Measurements from ENCODE around the gene GAB1. TPM values are rescaled to one million over a fixed set of nuclear protein-coding genes. Genes with fewer than 3 reads are reported as not detected.

GAB1 gene
- total and polyA plus RNA-seq, 2 of the 8 experiments (the other 6 are each of a cell fraction or from before 2014, with no cell fraction given) = 6.8 to 21.3 TPM

DNA sequence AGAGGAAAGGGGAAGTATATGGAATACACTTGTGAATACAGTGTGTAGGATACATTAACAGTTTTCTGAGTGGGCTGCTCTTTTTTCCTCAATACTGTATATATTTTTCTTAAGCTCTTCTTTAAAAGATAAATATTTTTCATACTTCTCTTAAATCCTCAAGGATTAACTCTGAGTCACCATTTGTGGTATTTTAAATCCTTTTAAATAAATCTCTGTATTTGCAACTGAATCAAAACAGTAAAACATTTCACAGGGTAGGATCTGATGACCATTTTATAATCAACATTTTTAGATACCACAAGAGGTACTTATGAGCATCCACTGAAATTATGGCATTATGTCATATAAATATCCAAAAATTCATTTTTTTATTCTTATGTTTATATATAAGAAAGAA lies 87.6 kb downstream of the GAB1 start:
- H2BK15ac ChIP-seq (ENCODE audit: low read length) = no peak overlapping the region
- H2BK120ac ChIP-seq (replicated peaks; ENCODE audit: low read depth, low read length) = no peak overlapping the region
- no peak overlapping the region for H3K4me3 ChIP-seq (ENCODE audit: extremely low read depth in 1 of 4, insufficient read depth in 2 of 4, low read depth in 3 of 4, low read length in 4 of 4)
- POLR2A ChIA-PET (ENCODE audit: partially characterized antibody) = interaction anchor here (0.7 kb wide), 1 partner anchor 8 kb away, joined by 5 read pairs; no protein-coding TSS in a partner anchor
- CTCF ChIA-PET (ENCODE audit: partially characterized antibody) = interaction anchor here (0.6 kb wide), 1 partner anchor 94 kb away, joined by 3 read pairs; no protein-coding TSS in a partner anchor
- no peak overlapping the region for H3K56ac ChIP-seq (replicated peaks; ENCODE audit: insufficient read length, low read depth, low read length)
- H4K20me1 ChIP-seq (replicated peaks in 1 of 2; ENCODE audit: control insufficient read depth in 1 of 2, insufficient read depth in 2 of 2, low read length in 2 of 2) = no peaks in the 10 kb centered on the region
- FAIRE-seq (no peak), DNase-seq (ENCODE audit: low read depth in 1 of 2, low spot score in 2 of 2) (no peak)
- peaks cover 0 to 4% (median 0%) of the 10 kb centered on the region in 4 experiments; a peak in 2 of 8 replicates for H3K36me3 ChIP-seq (ENCODE audit: control insufficient read depth in 2 of 4, insufficient read depth in 4 of 4, low read length in 3 of 4)
- no peak overlapping the region for H4K5ac ChIP-seq (ENCODE audit: insufficient read length, low read depth, low read length)
- TF ChIP-seq, protein P1, sequence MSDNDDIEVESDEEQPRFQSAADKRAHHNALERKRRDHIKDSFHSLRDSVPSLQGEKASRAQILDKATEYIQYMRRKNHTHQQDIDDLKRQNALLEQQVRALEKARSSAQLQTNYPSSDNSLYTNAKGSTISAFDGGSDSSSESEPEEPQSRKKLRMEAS (IDR thresholded peaks at IDR 0.05) = no peak
- TF ChIP-seq EGR1 (IDR thresholded peaks at IDR 0.05; ENCODE audit: borderline replicate concordance, low read depth, low read length) (no peak), RFX5 (IDR thresholded peaks at IDR 0.05; ENCODE audit: borderline replicate concordance, low read depth, low read length) (no peak), CBX5 (IDR thresholded peaks at IDR 0.05; ENCODE audit: low read depth, low read length) (no peak), CHD1 (IDR thresholded peaks at IDR 0.05; ENCODE audit: low read depth, low read length) (no peak), GABPA (IDR thresholded peaks at IDR 0.05; ENCODE audit: borderline replicate concordance, insufficient read depth, low read length) (no peak), GTF2F1 (IDR thresholded peaks at IDR 0.05; ENCODE audit: borderline replicate concordance, low read depth, low read length) (no peak), POLR2A (IDR thresholded peaks at IDR 0.05; ENCODE audit: control extremely low read depth in 1 of 2, low read depth in 2 of 2, low read length in 2 of 2) (no peak), SIX5 (IDR thresholded peaks at IDR 0.05; ENCODE audit: low read depth, low read length) (no peak), BRCA1 (IDR thresholded peaks at IDR 0.05; ENCODE audit: low read depth, low read length) (no peak), SIRT6 (IDR thresholded peaks at IDR 0.05; ENCODE audit: low read length) (no peak), JUN (IDR thresholded peaks at IDR 0.05; ENCODE audit: low read depth, low read length) (no peak), SAP30 (IDR thresholded peaks at IDR 0.05; ENCODE audit: insufficient read depth, insufficient replicate concordance, low read length) (no peak)
- H2AFZ ChIP-seq (ENCODE audit: low read length) = no peak overlapping the region
- no peak overlapping the region for H3K14ac ChIP-seq (ENCODE audit: insufficient read length)
- H4K8ac ChIP-seq (ENCODE audit: extremely low read depth, insufficient read depth, low read length) = no peak overlapping the region
- no peak overlapping the region for H3K9ac ChIP-seq (replicated peaks in 1 of 4; ENCODE audit: extremely low read depth in 1 of 4, low read depth in 3 of 4, low read length in 3 of 4)
- H3K4me2 ChIP-seq (ENCODE audit: insufficient read depth in 1 of 2, low read depth in 2 of 2, low read length in 2 of 2) = no peak overlapping the region
- H3K23me2 ChIP-seq (ENCODE audit: low read depth, low read length) = no peaks in the 10 kb centered on the region
- no peaks in the 10 kb centered on the region; a peak in 1 of 7 replicates for H3K4me1 ChIP-seq (replicated peaks in 1 of 4; ENCODE audit: control insufficient read depth in 3 of 4, insufficient read depth in 4 of 4, low read length in 3 of 4)
- H3K79me1 ChIP-seq (ENCODE audit: low read depth, low read length) = no peaks in the 10 kb centered on the region
- no peaks in the 10 kb centered on the region for H3K79me2 ChIP-seq (ENCODE audit: control insufficient read depth in 1 of 2, insufficient read depth in 2 of 2, low read length in 2 of 2)
- no peak overlapping the region for H2BK12ac ChIP-seq (ENCODE audit: low read depth, low read length)
- peaks cover under 1 to 2% of the 10 kb centered on the region in 2 experiments; a peak in 1 of 4 replicates for H3K9me3 ChIP-seq (ENCODE audit: insufficient read depth in 2 of 2, low read depth in 1 of 2, low read length in 1 of 2)
- H2AK5ac ChIP-seq (ENCODE audit: low read depth, low read length) = no peak overlapping the region
- no peak overlapping the region for H3K4ac ChIP-seq (replicated peaks; ENCODE audit: insufficient read length, low read depth, low read length)
- no peak overlapping the region for H3K27ac ChIP-seq (ENCODE audit: low read depth, low read length)
- H2BK5ac ChIP-seq (ENCODE audit: low read depth, low read length) = no peak overlapping the region
- no peak overlapping the region for H2BK20ac ChIP-seq (ENCODE audit: low read length)
- no peak overlapping the region for H3K18ac ChIP-seq (ENCODE audit: extremely low read depth, low read length)
- H3K27me3 ChIP-seq (replicated peaks in 1 of 4; ENCODE audit: control insufficient read depth in 3 of 4, extremely low read depth in 1 of 4, insufficient read depth in 3 of 4, low read length in 3 of 4) = no peaks in the 10 kb centered on the region
- no peak overlapping the region for H3K23ac ChIP-seq (ENCODE audit: insufficient read length)
- H4K91ac ChIP-seq (replicated peaks; ENCODE audit: insufficient read length, low read length) = no peak overlapping the region
